Epidermal melanocyte (primary cell): ENCODE data around the gene XKR7.

Source experiments
- DNase-seq: peaks from one replicate; pipeline ENCODE4 v3.0.0; 2011; ENCODE audit warnings: low spot score; ENCODE audit not compliant: insufficient read length

Gene XKR7

DNA sequence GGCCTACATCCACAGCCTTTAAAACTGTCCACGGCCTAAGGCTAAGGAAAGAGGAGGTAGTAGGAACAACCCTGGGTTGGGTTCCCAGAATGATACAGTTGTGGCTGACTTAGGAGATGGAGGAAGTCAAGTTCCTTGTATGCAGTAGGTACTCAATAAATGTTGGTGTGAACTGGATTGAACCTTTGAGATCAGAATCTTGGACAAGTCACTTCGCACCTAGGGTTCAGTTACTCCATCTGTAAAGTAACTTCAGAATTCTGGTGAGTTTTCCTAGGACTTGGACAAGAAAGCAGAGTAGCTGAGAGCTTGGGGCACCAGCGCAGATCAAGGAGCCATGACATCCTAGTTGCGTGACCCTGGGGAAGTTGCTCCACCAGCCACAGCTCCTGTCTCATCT is 9.1 kb downstream of the XKR7 start:
- no peak for DNase-seq

DNA sequence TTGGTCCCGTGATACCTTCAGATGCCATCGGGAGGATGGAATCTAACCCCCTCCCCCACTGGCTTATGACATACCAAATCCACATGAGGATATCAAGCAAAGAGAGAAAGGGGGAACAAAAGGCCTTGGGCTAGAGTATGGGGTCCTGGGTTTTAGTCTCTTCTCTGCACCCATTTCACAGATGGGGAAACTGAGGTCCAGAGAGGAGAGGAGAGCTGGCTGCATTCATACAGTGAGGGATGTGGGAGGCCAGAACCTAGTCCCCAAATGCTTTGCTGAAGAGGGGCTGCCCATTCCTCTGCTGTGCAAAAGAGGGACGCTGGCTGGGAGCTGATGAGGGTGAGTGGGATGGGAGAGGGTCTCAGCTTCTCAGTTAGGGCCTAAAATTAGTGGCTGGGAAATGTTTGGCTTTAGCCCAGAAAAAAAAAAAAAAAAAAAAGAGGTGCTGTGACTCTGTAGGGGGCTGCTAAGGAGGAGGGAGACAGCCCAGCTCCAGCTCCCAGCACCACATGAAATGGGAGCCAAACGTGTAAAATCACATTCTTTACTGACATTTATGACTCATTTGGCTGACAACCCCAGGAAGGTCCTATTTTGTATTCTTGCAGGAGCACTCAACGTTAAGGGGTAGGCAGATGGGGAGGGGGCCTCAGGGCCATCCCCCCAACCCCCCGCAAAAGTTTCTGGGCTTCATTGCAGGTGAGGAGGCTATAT is 11.9 kb downstream of the XKR7 start:
- DNase-seq: no peak

DNA sequence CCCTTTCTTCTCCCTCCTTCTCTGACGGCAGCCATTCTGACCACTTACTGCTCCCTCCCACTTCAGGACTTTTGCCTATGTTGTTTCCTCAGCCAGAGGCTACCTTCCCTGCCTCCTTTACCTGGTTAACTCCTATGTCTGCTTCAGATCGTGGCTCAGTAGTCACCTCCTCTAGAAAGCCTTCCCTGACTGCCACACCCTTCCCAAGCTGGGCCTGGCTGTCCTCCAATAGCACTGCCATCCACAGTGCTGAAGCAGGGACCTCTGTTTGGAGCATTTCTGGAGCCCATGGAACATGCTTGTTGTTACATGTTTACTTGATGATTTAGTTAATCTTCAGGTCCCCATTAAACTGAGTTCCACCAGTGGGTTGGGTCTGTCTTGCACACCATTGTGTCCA is 13.8 kb downstream of the XKR7 start:
- no peak for DNase-seq

- DNase-seq: no peak
Measured at GRCh38 chr20:31984981-31985471, 17.1 kb downstream of the XKR7 start.

DNA sequence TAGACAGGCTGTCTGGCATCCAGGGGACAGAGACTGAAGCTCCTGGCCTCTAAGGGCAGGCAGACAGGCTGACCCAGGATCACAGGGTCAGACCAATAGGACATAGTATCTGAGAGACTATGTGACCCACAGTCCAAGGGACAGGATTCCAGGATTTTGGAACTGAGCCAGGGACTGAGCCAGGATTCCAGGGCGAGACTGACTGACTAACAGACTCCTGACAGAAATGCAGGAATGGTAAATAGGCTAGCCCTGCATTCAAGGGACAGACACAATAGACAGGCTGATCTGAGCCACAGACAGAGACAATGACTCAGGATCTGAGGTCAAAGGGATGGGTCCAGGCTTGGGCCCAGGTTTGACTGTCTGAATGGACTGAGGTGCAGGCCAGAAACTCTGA is 19.8 kb downstream of the XKR7 start:
- no peak for DNase-seq

DNA sequence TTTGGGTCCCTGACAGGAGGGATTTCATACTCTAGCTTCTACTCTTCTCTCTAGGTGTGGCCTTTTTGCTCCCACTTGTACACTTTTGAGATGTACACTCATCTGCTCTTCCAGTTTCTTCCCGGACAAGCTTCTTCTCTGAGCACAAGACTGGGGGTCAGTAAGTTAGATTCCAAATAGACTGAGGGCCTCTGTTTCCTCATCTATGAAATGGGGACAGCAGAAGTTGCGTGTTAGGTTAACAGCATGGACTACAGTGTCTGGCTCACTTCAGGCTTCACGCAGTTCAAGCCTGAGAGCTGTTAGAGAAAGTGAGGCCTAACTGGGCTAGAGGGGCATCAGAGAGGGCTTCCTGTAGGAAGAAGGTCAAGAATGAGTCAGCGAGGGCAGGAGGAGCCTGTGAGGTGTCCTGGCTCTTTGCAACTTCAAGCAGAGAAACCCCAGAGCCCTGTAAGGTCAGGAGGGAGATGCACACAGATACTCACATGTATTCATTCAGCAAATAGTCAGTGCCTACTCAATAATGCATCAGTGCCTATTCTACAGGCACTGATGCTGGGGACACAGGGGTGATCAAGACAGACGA is 20.6 kb downstream of the XKR7 start:
- DNase-seq: no peak

- no peak for DNase-seq
Measured at GRCh38 chr20:31989030-31989645, 21.2 kb downstream of the XKR7 start.

DNA sequence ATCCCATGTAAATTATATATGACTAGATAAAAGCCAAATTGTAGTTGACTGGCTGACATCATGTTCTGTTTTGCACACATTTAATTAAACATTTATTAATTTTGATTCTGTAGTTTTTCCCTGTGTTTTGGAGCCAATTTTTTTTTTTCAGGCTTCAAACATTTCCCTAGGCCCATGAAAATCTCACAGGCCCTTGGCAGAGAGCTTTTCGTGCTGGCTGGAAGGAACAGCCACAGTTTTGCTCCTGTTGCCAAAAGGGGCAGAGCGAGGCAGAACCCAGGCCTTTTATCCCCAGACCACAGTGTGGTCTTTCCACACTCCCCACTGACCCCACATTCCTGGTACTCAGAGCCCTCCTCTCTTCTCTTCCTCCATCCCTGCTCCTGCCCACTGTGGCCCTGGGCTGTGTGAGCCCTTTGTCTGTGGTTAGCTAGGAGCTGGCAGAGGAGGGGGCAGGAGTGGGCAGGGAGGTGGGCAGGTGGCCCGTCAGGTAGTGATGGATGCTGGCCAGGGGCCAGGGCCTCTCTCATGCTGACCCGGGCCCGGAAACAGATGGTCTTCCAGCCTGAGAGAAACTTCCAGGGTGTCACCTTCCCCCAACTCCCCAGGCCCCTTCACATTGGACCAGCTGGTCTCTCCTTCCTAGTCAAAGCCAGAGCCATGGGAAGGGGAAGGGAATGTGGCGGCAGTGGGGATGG is 22.8 kb downstream of the XKR7 start:
- no peak for DNase-seq

DNA sequence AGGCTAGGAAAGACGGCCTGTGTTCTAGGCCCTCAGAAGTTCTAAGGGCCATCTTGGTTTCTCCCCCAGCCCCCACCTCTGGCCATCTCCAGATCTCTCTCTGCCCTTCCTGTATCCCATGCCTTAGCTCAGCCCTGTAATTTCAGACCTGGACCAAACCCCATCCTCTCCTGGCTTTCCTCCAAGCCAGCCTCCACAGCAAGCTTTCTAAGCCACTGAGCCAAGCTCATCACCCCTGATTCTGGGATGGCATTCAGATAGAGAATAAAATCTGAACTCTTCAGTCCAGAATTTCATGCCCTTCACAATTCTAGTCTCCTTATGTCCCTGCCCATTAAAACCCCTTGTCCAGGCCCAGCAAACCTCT is 23.4 kb downstream of the XKR7 start:
- no peak for DNase-seq

DNA sequence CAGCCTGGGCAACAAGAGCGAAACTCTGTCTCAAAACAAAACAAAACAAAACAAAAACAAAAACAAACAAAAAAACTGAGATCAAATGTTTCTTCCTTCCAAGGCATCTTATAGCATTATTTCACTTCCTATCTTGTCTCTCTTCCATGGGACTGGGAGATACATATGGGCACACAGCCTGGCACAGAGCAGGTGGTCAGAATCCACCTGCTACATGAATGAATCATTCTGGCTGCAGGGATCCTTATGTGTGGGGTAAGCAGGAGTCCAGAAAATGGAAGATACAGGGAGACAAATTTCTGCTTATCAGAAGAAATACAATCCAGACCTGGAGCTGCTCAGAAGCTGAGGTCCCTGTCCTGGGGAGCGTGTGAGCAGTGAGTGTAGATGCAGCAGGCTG is 24.1 kb downstream of the XKR7 start:
- no peak for DNase-seq

DNA sequence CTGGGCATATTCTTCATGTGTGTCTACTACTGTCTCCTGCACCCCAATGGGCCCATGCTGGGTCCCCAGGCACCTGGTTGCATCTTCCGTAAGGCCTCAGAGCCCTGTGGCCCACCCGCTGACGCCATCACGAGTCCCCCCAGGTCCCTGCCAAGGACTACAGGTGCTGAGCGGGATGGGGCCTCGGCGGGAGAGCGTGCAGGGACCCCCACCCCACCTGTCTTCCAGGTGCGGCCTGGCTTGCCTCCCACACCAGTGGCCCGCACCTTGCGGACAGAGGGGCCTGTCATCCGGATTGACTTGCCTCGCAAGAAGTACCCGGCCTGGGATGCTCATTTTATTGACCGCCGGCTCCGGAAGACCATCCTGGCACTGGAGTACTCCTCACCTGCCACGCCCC is 29.0 kb downstream of the XKR7 start:
- DNase-seq: no peak

- DNase-seq: no peak
Measured at GRCh38 chr20:31998246-31998645, 30.3 kb downstream of the XKR7 start.

DNA sequence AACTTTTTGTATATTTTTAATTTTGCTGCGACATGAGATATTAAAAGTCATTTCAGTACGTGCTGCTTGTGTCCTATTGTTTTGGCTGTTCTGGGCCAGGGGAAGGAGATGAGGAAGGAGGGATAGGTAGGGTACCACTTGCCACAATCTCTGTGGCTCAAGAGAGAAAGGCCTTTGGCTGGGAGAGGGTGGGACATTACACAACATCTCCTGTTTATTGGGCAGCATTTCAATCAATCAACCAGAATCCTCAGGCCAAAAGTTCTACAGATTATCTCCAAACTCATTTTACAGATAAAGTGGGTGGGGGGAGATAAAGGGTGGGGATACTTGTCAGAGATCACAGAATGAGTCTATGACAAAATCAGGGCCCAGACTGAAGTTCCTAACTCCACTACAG is 35.4 kb downstream of the XKR7 start:
- DNase-seq: no peak

- no peak for DNase-seq
Measured at GRCh38 chr20:32004963-32005362, 37.0 kb downstream of the XKR7 start.

- no peak for DNase-seq
Measured at GRCh38 chr20:32006053-32006452, 38.1 kb downstream of the XKR7 start.

DNA sequence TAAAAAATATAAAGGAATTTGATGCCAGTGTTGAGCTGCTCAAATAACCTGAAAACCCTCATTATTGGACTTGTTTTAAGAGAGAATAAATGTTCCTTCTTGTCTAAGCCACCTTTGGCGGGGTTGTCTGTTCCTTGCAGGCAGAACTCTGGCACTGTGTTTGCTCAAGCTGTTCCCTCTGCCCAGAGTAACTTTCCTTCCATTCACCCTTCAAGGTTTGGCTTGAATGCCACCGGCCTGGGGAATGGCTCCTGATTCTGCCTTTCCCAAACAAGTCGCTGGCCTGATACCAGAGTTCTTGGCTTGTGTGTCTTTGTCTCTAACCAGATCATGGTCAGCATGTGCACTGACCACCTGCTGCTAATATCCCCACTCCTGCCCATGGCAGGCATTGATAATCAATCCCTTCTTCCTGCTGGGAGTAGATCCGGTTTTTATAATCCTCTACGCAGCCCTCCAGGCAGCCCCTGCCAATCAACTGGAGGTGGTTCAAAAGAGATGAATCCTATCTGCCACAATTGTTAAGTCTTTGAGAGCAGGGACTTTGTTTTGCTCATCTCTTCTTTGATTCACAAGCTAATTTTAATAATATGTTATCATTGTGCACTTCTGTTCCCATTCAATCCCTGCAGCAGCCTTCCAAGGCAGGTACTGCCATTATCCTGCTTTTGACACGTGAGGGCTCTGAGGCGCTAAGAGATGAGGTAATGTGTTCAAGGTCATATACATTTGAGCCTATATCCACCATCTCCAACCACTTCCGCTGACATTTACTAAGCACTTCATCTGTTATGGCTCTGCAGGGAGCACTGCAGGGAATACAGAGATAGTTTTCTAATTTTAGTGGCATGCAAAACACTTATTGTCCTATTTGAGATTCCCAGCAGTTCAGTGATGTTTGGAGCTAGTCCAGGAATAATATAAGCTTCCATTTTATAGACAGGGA is 39.2 kb downstream of the XKR7 start:
- DNase-seq: no peak

DNA sequence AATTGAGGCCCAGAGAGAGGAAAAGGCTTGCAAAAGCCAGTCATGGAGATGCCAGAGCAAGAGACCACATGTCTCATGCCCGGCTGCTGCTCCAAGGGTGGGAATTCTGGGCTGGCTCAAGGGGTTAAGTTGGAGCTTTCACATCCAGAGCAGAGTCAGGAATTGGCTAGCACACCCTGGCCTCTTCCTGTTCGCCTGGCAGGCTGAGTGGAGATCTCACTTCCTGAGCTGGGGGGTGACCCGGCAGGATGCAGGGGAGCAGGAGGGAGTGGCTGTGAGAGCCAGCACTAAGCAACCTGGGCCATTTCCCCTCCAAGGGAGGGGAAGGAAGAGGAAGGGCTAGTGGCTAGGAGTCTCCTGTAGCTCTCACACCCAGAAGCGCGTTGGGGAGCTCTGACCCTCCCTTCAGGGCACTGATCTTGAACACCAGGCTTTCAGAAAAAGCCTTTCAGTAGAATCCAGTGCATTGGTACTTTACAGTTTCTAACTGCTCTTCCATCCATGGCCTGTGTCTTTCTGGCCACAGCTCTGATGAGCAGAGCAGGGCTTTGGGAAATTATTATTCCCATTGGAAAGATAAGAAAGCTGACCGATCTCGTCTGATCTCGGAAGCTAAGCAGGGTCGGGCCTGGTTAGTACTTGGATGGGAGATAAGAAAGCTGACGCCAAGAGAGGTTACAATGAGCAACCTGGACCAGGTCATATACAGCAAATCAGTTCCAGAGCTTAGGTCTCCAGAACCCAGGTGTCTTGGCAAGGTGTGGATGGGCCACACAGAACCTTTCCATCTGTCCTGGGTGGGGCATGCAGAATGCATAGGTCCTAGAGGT is 40.1 kb downstream of the XKR7 start:
- no peak for DNase-seq

DNA sequence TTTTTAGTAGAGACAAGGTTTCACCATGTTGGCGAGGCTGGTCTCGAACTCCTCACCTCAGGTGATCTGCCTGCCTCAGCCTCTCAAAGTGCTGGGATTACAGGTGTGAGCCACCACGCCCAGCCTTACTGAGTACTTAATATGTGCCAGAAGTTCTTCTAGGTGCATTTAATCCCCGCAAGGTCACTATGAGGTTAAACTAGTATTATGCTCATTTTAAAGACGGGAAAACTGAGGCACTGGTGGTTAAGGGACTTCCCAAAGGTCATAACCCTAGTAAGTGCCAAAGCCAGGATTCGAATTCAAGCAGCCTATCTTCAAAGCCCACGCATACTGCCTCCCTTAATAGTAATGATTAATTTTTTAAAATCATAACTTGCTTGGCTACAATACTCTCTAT is 41.6 kb downstream of the XKR7 start:
- no peak for DNase-seq

- DNase-seq: no peak
Measured at GRCh38 chr20:32010101-32010500, 42.1 kb downstream of the XKR7 start, which contains the start of gene CCM2L. Gene CCM2L, plus strand, starts transcription at chr20:32010438. Its CDS starts 17 bp downstream, at chr20:32010455.

GRCh38 chr20:32010666-32011065 is 42.7 kb downstream of the XKR7 start:
- DNase-seq: no peak
